AG04450 (cell line): ENCODE measurements around the gene CTDP1. TPM values are rescaled to one million over a fixed set of nuclear protein-coding genes. Genes with fewer than 3 reads are reported as not detected.

Source experiments
- CTCF ChIA-PET: fragments of 300-600, 350-600 bp; formaldehyde crosslinking; extraction: SDS; loops from one replicate; lab custom pipeline; 2022; ENCODE audit warnings: antibody characterized with exemption, inconsistent platforms; lab: Charles Lee
- POLR2A ChIA-PET: fragments of 350-600 bp; formaldehyde crosslinking; extraction: SDS; loops from one replicate; lab custom pipeline; 2021; ENCODE audit warnings: antibody characterized with exemption, inconsistent platforms; lab: Yijun Ruan, JAX
- DNase-seq: peaks from one replicate; pipeline ENCODE4 v3.0.0-alpha.2; 2011; ENCODE audit warnings: low read depth, low spot score
- H3K27ac ChIP-seq: one replicate; pipeline ENCODE4 v1.5.1; 2012; ENCODE audit warnings: low read depth, low read length, control low read depth
- H3K27me3 ChIP-seq: one replicate; pipeline ENCODE4 v1.6.0; 2012; ENCODE audit warnings: low read length; ENCODE audit not compliant: control insufficient read depth, insufficient read depth
- H3K4me3 ChIP-seq: 2 replicates; pipeline ENCODE4 v1.5.1; 2011; ENCODE audit warnings: mild to moderate bottlenecking, low read depth, low read length, control low read depth
- H3K9me3 ChIP-seq: 2 replicates; pipeline ENCODE4 v1.5.1; 2012; ENCODE audit warnings: low read length; ENCODE audit not compliant: control insufficient read depth, insufficient read depth
- CTCF ChIP-seq: IDR thresholded peaks from 2 replicates; pipeline ENCODE4 v1.5.1; 2011; ENCODE audit warnings: low read depth, low read length, control low read depth, inconsistent platforms
- polyA plus RNA-seq: library from polyadenylated mRNA; depleted of rRNA; stranded (reverse); fragments of >200 nt; gene quantifications from 2 replicates; pipeline ENCODE4 v1.2.3, GENCODE V29; 2011

Gene CTDP1
- polyA plus RNA-seq, 1 experiment, result 8.4 TPM

- peaks cover 21% of the 10 kb centered on the region for H3K27me3 ChIP-seq
- ChIA-PET CTCF (no interaction called here), POLR2A (no interaction called here)
- TF ChIP-seq CTCF, result no peak
- H3K4me3 ChIP-seq, result no peak overlapping the region
- H3K27ac ChIP-seq, result no peak overlapping the region
- DNase-seq, result no peak
- H3K9me3 ChIP-seq, result peaks cover 19% of the 10 kb centered on the region
Measured at GRCh38 chr18:79632765-79633164, 46.8 kb upstream of the CTDP1 start.

- TF ChIP-seq CTCF, result no peak
- ChIA-PET CTCF (interaction anchor here (1.0 kb wide), 1 partner anchor 253 kb away, joined by 3 read pairs; no protein-coding TSS in a partner anchor), POLR2A (no interaction called here)
- Histone ChIP-seq H3K9me3 (peaks cover 19% of the 10 kb centered on the region), H3K4me3 (no peak overlapping the region), H3K27ac (no peak overlapping the region), H3K27me3 (peaks cover 19% of the 10 kb centered on the region)
- no peak for DNase-seq
Measured at GRCh38 chr18:79634186-79634585, 45.4 kb upstream of the CTDP1 start.

- no peak overlapping the region for H3K4me3 ChIP-seq
- H3K9me3 ChIP-seq, result peaks cover 19% of the 10 kb centered on the region
- POLR2A ChIA-PET, result no interaction called here
- CTCF ChIA-PET, result interaction anchor here (1.0 kb wide), 1 partner anchor 254 kb away, joined by 3 read pairs; no protein-coding TSS in a partner anchor
- peaks cover 21% of the 10 kb centered on the region for H3K27me3 ChIP-seq
- no peak overlapping the region for H3K27ac ChIP-seq
- TF ChIP-seq CTCF, result no peak
- DNase-seq, result no peak
Measured at GRCh38 chr18:79634593-79635426, 44.8 kb upstream of the CTDP1 start.

GRCh38 chr18:79635427-79635726 is 44.2 kb upstream of the CTDP1 start:
- DNase-seq, result no peak
- ChIA-PET CTCF (no interaction called here), POLR2A (no interaction called here)
- H3K4me3 ChIP-seq, result no peak overlapping the region
- no peak overlapping the region for H3K27ac ChIP-seq
- peaks cover 19% of the 10 kb centered on the region for H3K9me3 ChIP-seq
- no peak for TF ChIP-seq CTCF
- peaks cover 21% of the 10 kb centered on the region for H3K27me3 ChIP-seq

GRCh38 chr18:79637181-79637920 is 42.3 kb upstream of the CTDP1 start:
- TF ChIP-seq CTCF, result no peak
- ChIA-PET POLR2A (no interaction called here), CTCF (no interaction called here)
- Histone ChIP-seq H3K27me3 (peaks cover 23% of the 10 kb centered on the region), H3K9me3 (peaks cover 19% of the 10 kb centered on the region), H3K27ac (no peak overlapping the region), H3K4me3 (no peak overlapping the region)
- no peak for DNase-seq
